Adrenal gland (tissue), 5 donors: ENCODE data around the gene FRMD5.

Source experiments
- POLR2A ChIP-seq, 2 donors: fragments of 450-650 bp; IDR thresholded peaks; one replicate each; pipeline ENCODE4 v1.6.1; 2017; ENCODE audit warnings: antibody characterized with exemption in 2 of 2, mild to moderate bottlenecking in 2 of 2, moderate library complexity in 1 of 2
- TF ChIP-seq, protein P1 (sequence below), 6 experiments: fragments of 450-650 bp in 4 of 6; fragments of 200-600 bp in 2 of 6; sonication (generic) in 1 of 6; IDR thresholded peaks; 1 replicate in 5 of 6; 2 replicates in 1 of 6; pipeline versions ENCODE4 v1.5.1 to v1.8.0; 2016 to 2021; ENCODE audit warnings: antibody characterized with exemption in 6 of 6, mild to moderate bottlenecking in 2 of 6, moderate library complexity in 1 of 6
- donor health status: DM: no; HTN: no; CAD: no.

- TF ChIP-seq, protein P1, sequence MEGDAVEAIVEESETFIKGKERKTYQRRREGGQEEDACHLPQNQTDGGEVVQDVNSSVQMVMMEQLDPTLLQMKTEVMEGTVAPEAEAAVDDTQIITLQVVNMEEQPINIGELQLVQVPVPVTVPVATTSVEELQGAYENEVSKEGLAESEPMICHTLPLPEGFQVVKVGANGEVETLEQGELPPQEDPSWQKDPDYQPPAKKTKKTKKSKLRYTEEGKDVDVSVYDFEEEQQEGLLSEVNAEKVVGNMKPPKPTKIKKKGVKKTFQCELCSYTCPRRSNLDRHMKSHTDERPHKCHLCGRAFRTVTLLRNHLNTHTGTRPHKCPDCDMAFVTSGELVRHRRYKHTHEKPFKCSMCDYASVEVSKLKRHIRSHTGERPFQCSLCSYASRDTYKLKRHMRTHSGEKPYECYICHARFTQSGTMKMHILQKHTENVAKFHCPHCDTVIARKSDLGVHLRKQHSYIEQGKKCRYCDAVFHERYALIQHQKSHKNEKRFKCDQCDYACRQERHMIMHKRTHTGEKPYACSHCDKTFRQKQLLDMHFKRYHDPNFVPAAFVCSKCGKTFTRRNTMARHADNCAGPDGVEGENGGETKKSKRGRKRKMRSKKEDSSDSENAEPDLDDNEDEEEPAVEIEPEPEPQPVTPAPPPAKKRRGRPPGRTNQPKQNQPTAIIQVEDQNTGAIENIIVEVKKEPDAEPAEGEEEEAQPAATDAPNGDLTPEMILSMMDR (IDR thresholded peaks at IDR 0.05): no peak
- TF ChIP-seq POLR2A (IDR thresholded peaks at IDR 0.05): no peak
Observed at GRCh38 chr15:43930556-43930955, 264.5 kb downstream of the FRMD5 start.
